Glutamatergic neuron (in vitro differentiated cells): ENCODE measurements around the gene TPH2. TPM values are rescaled to one million over a fixed set of nuclear protein-coding genes. Genes with fewer than 3 reads are reported as not detected.
A peak's percentile ranks its signal among the peaks of the same experiment; 100 is the strongest.

ENCODE experiments used
- DNase-seq: peaks from one replicate; pipeline ENCODE4 v3.0.0; 2022
- H3K27ac Mint-ChIP-seq: one replicate; pipeline ENCODE4 v1.8.0; 2020; ENCODE audit warnings: mild to moderate bottlenecking, mixed read lengths, inconsistent platforms; ENCODE audit not compliant: unreplicated experiment
- H3K27me3 Mint-ChIP-seq: one replicate; pipeline ENCODE4 v1.8.0; 2020; ENCODE audit warnings: mild to moderate bottlenecking, moderate library complexity, mixed read lengths, inconsistent platforms; ENCODE audit not compliant: unreplicated experiment
- H3K36me3 Mint-ChIP-seq: one replicate; pipeline ENCODE4 v1.8.0; 2020; ENCODE audit warnings: mild to moderate bottlenecking, mixed read lengths, inconsistent platforms; ENCODE audit not compliant: unreplicated experiment
- H3K4me1 Mint-ChIP-seq: one replicate; pipeline ENCODE4 v1.8.0; 2020; ENCODE audit warnings: mild to moderate bottlenecking, low read depth, mixed read lengths, inconsistent platforms; ENCODE audit not compliant: unreplicated experiment
- H3K4me3 Mint-ChIP-seq: one replicate; pipeline ENCODE4 v1.8.0; 2020; ENCODE audit warnings: mild to moderate bottlenecking, mixed read lengths, inconsistent platforms; ENCODE audit not compliant: unreplicated experiment
- H3K9me3 Mint-ChIP-seq: one replicate; pipeline ENCODE4 v1.8.0; 2020; ENCODE audit warnings: mild to moderate bottlenecking, moderate library complexity, mixed read lengths, inconsistent platforms; ENCODE audit not compliant: unreplicated experiment
- CTCF ChIP-seq: fragments of 200-600 bp; sonication (generic); IDR thresholded peaks from one replicate; pipeline ENCODE4 v1.5.0; 2021; ENCODE audit not compliant: partially characterized antibody, unreplicated experiment
- total RNA-seq: library from RNA; stranded (reverse); fragmentation: NEBNext Ultra II Directional; extraction: Animal tissue kit (Norgen Biotek cat#: 25700); gene quantifications from one replicate; pipeline ENCODE4 v1.2.1, GENCODE V29; 2021; ENCODE audit not compliant: unreplicated experiment

Gene TPH2
- total RNA-seq, 1 donor from 2014 or later, result 0.34 TPM

GRCh38 chr12:72071030-72071429, 132.4 kb downstream of the TPH2 start:
- Mint-ChIP-seq H3K36me3 (peaks cover 8% of the 10 kb centered on the region), H3K27ac (no peak overlapping the region), H3K9me3 (peaks cover 6% of the 10 kb centered on the region), H3K4me1 (peaks cover 16% of the 10 kb centered on the region), H3K4me3 (no peak overlapping the region), H3K27me3 (peaks cover 2% of the 10 kb centered on the region)
- TF ChIP-seq CTCF, result no peak
- no peak for DNase-seq

- H3K4me3 Mint-ChIP-seq, result no peak overlapping the region
- H3K9me3 Mint-ChIP-seq, result peaks cover 7% of the 10 kb centered on the region
- DNase-seq, result no peak
- no peak for TF ChIP-seq CTCF
- H3K36me3 Mint-ChIP-seq, result peaks cover 8% of the 10 kb centered on the region
- peak overlapping the region; percentile 85 for H3K27ac Mint-ChIP-seq
- peaks cover 2% of the 10 kb centered on the region for H3K27me3 Mint-ChIP-seq
- H3K4me1 Mint-ChIP-seq, result peaks cover 17% of the 10 kb centered on the region
Observed at GRCh38 chr12:72072592-72073212, 134.1 kb downstream of the TPH2 start.

GRCh38 chr12:72074065-72074464, 135.4 kb downstream of the TPH2 start:
- Mint-ChIP-seq H3K4me3 (no peak overlapping the region), H3K27ac (no peak overlapping the region), H3K27me3 (peaks cover 2% of the 10 kb centered on the region), H3K9me3 (peaks cover 7% of the 10 kb centered on the region), H3K36me3 (peaks cover 8% of the 10 kb centered on the region), H3K4me1 (peaks cover 17% of the 10 kb centered on the region)
- no peak for TF ChIP-seq CTCF
- DNase-seq, result no peak

- no peak for TF ChIP-seq CTCF
- Mint-ChIP-seq H3K36me3 (peaks cover 8% of the 10 kb centered on the region), H3K4me1 (peaks cover 17% of the 10 kb centered on the region), H3K9me3 (peaks cover 8% of the 10 kb centered on the region), H3K4me3 (no peak overlapping the region), H3K27ac (no peak overlapping the region), H3K27me3 (peaks cover 2% of the 10 kb centered on the region)
- no peak for DNase-seq
Observed at GRCh38 chr12:72074956-72075355, 136.3 kb downstream of the TPH2 start.

GRCh38 chr12:72075401-72075800, 136.8 kb downstream of the TPH2 start:
- no peak for TF ChIP-seq CTCF
- H3K27ac Mint-ChIP-seq, result no peak overlapping the region

More at GRCh38 chr12:72075401-72075800, 136.8 kb downstream of the TPH2 start:
- Mint-ChIP-seq H3K4me1 (peaks cover 17% of the 10 kb centered on the region), H3K27me3 (peaks cover 2% of the 10 kb centered on the region), H3K36me3 (peaks cover 8% of the 10 kb centered on the region), H3K9me3 (peaks cover 8% of the 10 kb centered on the region), H3K4me3 (no peak overlapping the region)
- DNase-seq, result no peak
